DOHH2 (cell line): ENCODE measurements around the gene EGFLAM.

Experiments used
- H3F3A ChIP-seq: fragments of 200-600 bp; sonication (generic), shearing (Covaris generic); 2 replicates; pipeline ENCODE4 v1.6.0; 2016; ENCODE audit warnings: antibody characterized with exemption, mild to moderate bottlenecking; ENCODE audit not compliant: control insufficient read depth, insufficient read depth
- H3K27ac ChIP-seq: fragments of 200-600 bp; sonication (generic); 2 replicates; pipeline ENCODE4 v1.5.1; 2014; ENCODE audit warnings: low read depth, mild to moderate bottlenecking, low read length, moderate library complexity
- H3K27me3 ChIP-seq: fragments of 200-600 bp; sonication (generic); 2 replicates; pipeline ENCODE4 v1.6.1; 2014; ENCODE audit warnings: mild to moderate bottlenecking, low read length, mixed read lengths; ENCODE audit not compliant: control insufficient read depth
- H3K36me3 ChIP-seq: fragments of 200-600 bp; sonication (generic); 2 replicates; pipeline ENCODE4 v1.6.1; 2014; ENCODE audit warnings: mild to moderate bottlenecking, low read length, moderate library complexity, mixed read lengths; ENCODE audit not compliant: control insufficient read depth
- H3K4me1 ChIP-seq: fragments of 200-600 bp; sonication (generic); 2 replicates; pipeline ENCODE4 v1.6.1; 2014; ENCODE audit warnings: mild to moderate bottlenecking, low read length, mixed read lengths; ENCODE audit not compliant: control insufficient read depth
- H3K4me2 ChIP-seq: fragments of 200-600 bp; sonication (generic); 2 replicates; pipeline ENCODE4 v1.6.0; 2014; ENCODE audit warnings: mild to moderate bottlenecking, low read length, moderate library complexity
- H3K4me3 ChIP-seq: fragments of 200-600 bp; sonication (generic); 2 replicates; pipeline ENCODE4 v1.5.1; 2014; ENCODE audit warnings: mild to moderate bottlenecking, low read length, mixed read lengths
- H3K79me2 ChIP-seq: fragments of 200-600 bp; sonication (generic); 2 replicates; pipeline ENCODE4 v1.6.1; 2014; ENCODE audit warnings: mild to moderate bottlenecking, low read length, mixed read lengths; ENCODE audit not compliant: control insufficient read depth
- H3K9me2 ChIP-seq: fragments of 200-600 bp; sonication (generic); replicated peaks from 2 replicates; pipeline ENCODE4 v1.6.1; 2014; ENCODE audit warnings: mild to moderate bottlenecking, low read length, mixed read lengths; ENCODE audit not compliant: control insufficient read depth
- H3K9me3 ChIP-seq: fragments of 200-600 bp; sonication (generic); 2 replicates; pipeline ENCODE4 v1.6.1; 2014; ENCODE audit warnings: antibody characterized with exemption, low read length, mixed read lengths; ENCODE audit not compliant: control insufficient read depth, insufficient read depth
- H4K20me1 ChIP-seq: fragments of 200-600 bp; sonication (generic); 2 replicates; pipeline ENCODE4 v1.6.0; 2014; ENCODE audit warnings: low read depth, mild to moderate bottlenecking, antibody characterized with exemption, low read length, moderate library complexity; ENCODE audit not compliant: control insufficient read depth, insufficient read depth
- CTCF ChIP-seq: fragments of 200-600 bp; sonication (generic); IDR thresholded peaks from one replicate; pipeline ENCODE4 v1.5.1; 2014; ENCODE audit warnings: antibody characterized with exemption, mild to moderate bottlenecking, low read depth, low read length; ENCODE audit not compliant: poor library complexity, severe bottlenecking
- EZH2phosphoT487 ChIP-seq: fragments of 200-600 bp; sonication (generic); IDR thresholded peaks from 2 replicates; pipeline ENCODE4 v1.6.1; 2017; ENCODE audit warnings: borderline replicate concordance, mild to moderate bottlenecking, antibody characterized with exemption, low read length, moderate library complexity, mixed read lengths

Gene EGFLAM

GRCh38 chr5:38494175-38494574 is 235.8 kb downstream of the EGFLAM start:
- H3F3A ChIP-seq = no peaks in the 10 kb centered on the region
- peaks cover 4% of the 10 kb centered on the region; the same call in 1 of the 2 replicates for H3K27me3 ChIP-seq
- no peaks in the 10 kb centered on the region for H3K79me2 ChIP-seq
- no peak overlapping the region for H3K27ac ChIP-seq
- no peaks in the 10 kb centered on the region for H3K9me2 ChIP-seq
- no peaks in the 10 kb centered on the region for H3K9me3 ChIP-seq
- H3K4me1 ChIP-seq = no peaks in the 10 kb centered on the region
- no peak overlapping the region for H3K4me3 ChIP-seq
- H4K20me1 ChIP-seq = no peaks in the 10 kb centered on the region
- no peak overlapping the region for H3K4me2 ChIP-seq
- TF ChIP-seq CTCF = no peak
- no peak for TF ChIP-seq EZH2phosphoT487
- H3K36me3 ChIP-seq = no peaks in the 10 kb centered on the region

GRCh38 chr5:38494763-38495162 is 236.4 kb downstream of the EGFLAM start:
- no peak overlapping the region for H3K4me2 ChIP-seq
- H3K4me3 ChIP-seq = no peak overlapping the region
- TF ChIP-seq EZH2phosphoT487 = no peak
- TF ChIP-seq CTCF = no peak
- no peak overlapping the region for H3K27ac ChIP-seq
- no peaks in the 10 kb centered on the region for H3K79me2 ChIP-seq
- no peaks in the 10 kb centered on the region for H3K4me1 ChIP-seq
- H3K9me2 ChIP-seq = no peaks in the 10 kb centered on the region
- peaks cover 4% of the 10 kb centered on the region; the same call in 1 of the 2 replicates for H3K27me3 ChIP-seq
- no peaks in the 10 kb centered on the region for H3K9me3 ChIP-seq
- no peaks in the 10 kb centered on the region for H4K20me1 ChIP-seq
- H3F3A ChIP-seq = no peaks in the 10 kb centered on the region
- no peaks in the 10 kb centered on the region for H3K36me3 ChIP-seq

- Histone ChIP-seq H4K20me1 (no peaks in the 10 kb centered on the region), H3K9me2 (no peaks in the 10 kb centered on the region), H3K4me2 (no peak overlapping the region), H3F3A (no peaks in the 10 kb centered on the region), H3K79me2 (no peaks in the 10 kb centered on the region), H3K27ac (no peak overlapping the region), H3K4me1 (no peaks in the 10 kb centered on the region), H3K9me3 (no peaks in the 10 kb centered on the region), H3K36me3 (no peaks in the 10 kb centered on the region), H3K27me3 (peaks cover 4% of the 10 kb centered on the region; the same call in 1 of the 2 replicates), H3K4me3 (no peak overlapping the region)
- TF ChIP-seq CTCF (no peak), EZH2phosphoT487 (no peak)
Measured at GRCh38 chr5:38497946-38498345, 239.6 kb downstream of the EGFLAM start.
